Measurements from ENCODE around the gene MAOB. TPM values are rescaled to one million over a fixed set of nuclear protein-coding genes. Genes with fewer than 3 reads are reported as not detected.

MAOB gene
- total and polyA plus RNA-seq, 9 of the 15 experiments (the other 6 are each of a cell fraction or from before 2014, with no cell fraction given), result 0.05 to 0.09 TPM; not detected in 7

DNA sequence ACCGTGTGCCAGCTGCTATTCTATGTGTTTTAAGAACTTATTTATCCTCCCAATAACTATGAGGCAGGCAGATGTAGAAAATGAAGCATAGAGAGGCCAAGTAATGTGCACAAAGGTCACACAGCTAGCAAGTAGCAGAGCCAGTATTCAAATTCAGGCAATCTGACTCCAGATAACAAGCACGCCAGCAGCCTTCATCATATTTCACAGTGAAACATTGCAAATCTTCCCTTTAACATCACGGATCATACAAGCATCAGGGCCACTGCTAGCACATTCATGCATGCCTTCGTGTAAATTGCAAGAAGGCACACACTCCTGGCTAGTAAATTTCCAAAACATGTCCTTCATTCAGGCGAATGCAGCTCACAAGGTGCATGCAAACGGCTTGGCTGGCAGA is 33.1 kb downstream of the MAOB start:
- H3K4me1 ChIP-seq (replicated peaks in 1 of 2; ENCODE audit: control insufficient read depth in 2 of 2, insufficient read depth in 2 of 2, low read length in 2 of 2), result no peaks in the 10 kb centered on the region
- BruUV-seq (replicated peaks), result no TSS peak
- H3K9me3 ChIP-seq (replicated peaks; ENCODE audit: control insufficient read depth, insufficient read depth, low read depth, low read length), result no peaks in the 10 kb centered on the region
- H2AFZ ChIP-seq (ENCODE audit: low read depth, low read length), result no peak overlapping the region
- CTCF ChIA-PET (ENCODE audit: low intra/inter-chr PET ratio), result no interaction called here
- in situ Hi-C loops (cut with MboI), result no loop called here
- no peaks in the 10 kb centered on the region for H4K20me1 ChIP-seq (replicated peaks; ENCODE audit: control insufficient read depth, insufficient read depth, low read length)
- no peak for DNase-seq (ENCODE audit: extremely low read depth in 1 of 4, low spot score in 3 of 4)
- H3K27me3 ChIP-seq (ENCODE audit: control insufficient read depth in 2 of 2, insufficient read depth in 2 of 2, low read length in 2 of 2), result no peaks in the 10 kb centered on the region
- no peaks in the 10 kb centered on the region for H3K36me3 ChIP-seq (ENCODE audit: control insufficient read depth, insufficient read depth, low read length)
- no peak for FAIRE-seq
- no peak overlapping the region for H3K27ac ChIP-seq (ENCODE audit: extremely low read depth, low read depth, low read length)
- no peak overlapping the region for H3K4me3 ChIP-seq
- POLR2A ChIA-PET, result no interaction called here
- no peak for ATAC-seq
- H3K4me2 ChIP-seq (ENCODE audit: insufficient read depth, low read length), result no peak overlapping the region
- H3K9me1 ChIP-seq (ENCODE audit: control insufficient read depth, insufficient read depth, low read length), result no peaks in the 10 kb centered on the region
- no peaks in the 10 kb centered on the region for H3K79me2 ChIP-seq (ENCODE audit: control insufficient read depth, insufficient read depth, low read length)
- H3K9ac ChIP-seq (ENCODE audit: insufficient read depth in 1 of 2, low read depth in 2 of 2, low read length in 2 of 2), result no peak overlapping the region
- WGBS (ENCODE audit: insufficient coverage, low coverage, missing lambda C conversion rate), result 0% methylated on average over 6 of the region's 6 CpGs
- TF ChIP-seq, protein P1, sequence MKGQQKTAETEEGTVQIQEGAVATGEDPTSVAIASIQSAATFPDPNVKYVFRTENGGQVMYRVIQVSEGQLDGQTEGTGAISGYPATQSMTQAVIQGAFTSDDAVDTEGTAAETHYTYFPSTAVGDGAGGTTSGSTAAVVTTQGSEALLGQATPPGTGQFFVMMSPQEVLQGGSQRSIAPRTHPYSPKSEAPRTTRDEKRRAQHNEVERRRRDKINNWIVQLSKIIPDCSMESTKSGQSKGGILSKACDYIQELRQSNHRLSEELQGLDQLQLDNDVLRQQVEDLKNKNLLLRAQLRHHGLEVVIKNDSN (CRISPR knock-in tag; IDR thresholded peaks at IDR 0.05), result no peak
- TF ChIP-seq ZNF644 (tag; IDR thresholded peaks at IDR 0.05; ENCODE audit: low read depth), result no peak
- intact Hi-C loops (cut with micrococcal nuclease), result no loop called here

DNA sequence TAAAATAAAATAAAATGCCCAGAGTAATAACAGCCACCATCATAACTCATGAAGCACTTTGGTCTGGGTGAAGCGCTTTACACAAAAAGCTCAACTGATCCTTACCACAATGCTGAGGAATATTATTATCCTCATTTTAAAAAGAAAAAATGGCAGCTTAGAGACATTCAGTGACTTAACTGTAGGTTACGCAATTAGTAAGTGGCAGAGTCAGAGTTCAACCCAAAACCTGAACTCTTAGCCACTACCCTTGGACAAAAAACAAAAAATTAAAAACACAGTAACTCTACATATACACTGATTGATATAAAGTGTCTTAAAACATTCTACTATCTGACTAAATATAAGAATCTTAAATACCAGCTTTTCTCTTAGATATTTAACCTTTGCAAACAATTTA is 34.9 kb downstream of the MAOB start:
- no peaks in the 10 kb centered on the region for H4K20me1 ChIP-seq (replicated peaks; ENCODE audit: control insufficient read depth, insufficient read depth, low read length)
- no peaks in the 10 kb centered on the region for H3K36me3 ChIP-seq (ENCODE audit: control insufficient read depth, insufficient read depth, low read length)
- no peak for FAIRE-seq
- no peaks in the 10 kb centered on the region for H3K27me3 ChIP-seq (ENCODE audit: control insufficient read depth in 2 of 2, insufficient read depth in 2 of 2, low read length in 2 of 2)
- ChIA-PET CTCF (ENCODE audit: low intra/inter-chr PET ratio) (no interaction called here), POLR2A (no interaction called here)
- intact Hi-C loops (cut with micrococcal nuclease) (no loop called here), in situ Hi-C loops (cut with MboI) (no loop called here)
- no peak for ATAC-seq
- 0% methylated on average over 2 of the region's 2 CpGs for WGBS (ENCODE audit: insufficient coverage, low coverage, missing lambda C conversion rate)
- no peak overlapping the region for H2AFZ ChIP-seq (ENCODE audit: low read depth, low read length)
- TF ChIP-seq ZNF3 (CRISPR knock-in tag; IDR thresholded peaks at IDR 0.05) (no peak), GATA2 (CRISPR knock-in tag; IDR thresholded peaks at IDR 0.05) (no peak), ELF2 (CRISPR knock-in tag; IDR thresholded peaks at IDR 0.05) (no peak)
- no peaks in the 10 kb centered on the region for H3K9me3 ChIP-seq (replicated peaks; ENCODE audit: control insufficient read depth, insufficient read depth, low read depth, low read length)
- H3K9ac ChIP-seq (ENCODE audit: insufficient read depth in 1 of 2, low read depth in 2 of 2, low read length in 2 of 2), result no peak overlapping the region
- H3K27ac ChIP-seq (ENCODE audit: extremely low read depth, low read depth, low read length), result no peak overlapping the region
- DNase-seq (ENCODE audit: extremely low read depth in 1 of 4, low spot score in 3 of 4), result no peak
- H3K4me3 ChIP-seq, result no peak overlapping the region
- H3K4me2 ChIP-seq (ENCODE audit: insufficient read depth, low read length), result no peak overlapping the region
- H3K79me2 ChIP-seq (ENCODE audit: control insufficient read depth, insufficient read depth, low read length), result no peaks in the 10 kb centered on the region
- H3K9me1 ChIP-seq (ENCODE audit: control insufficient read depth, insufficient read depth, low read length), result no peaks in the 10 kb centered on the region
- BruUV-seq (replicated peaks), result no TSS peak
- no peaks in the 10 kb centered on the region for H3K4me1 ChIP-seq (replicated peaks in 1 of 2; ENCODE audit: control insufficient read depth in 2 of 2, insufficient read depth in 2 of 2, low read length in 2 of 2)

Data from K562 (cell line).